Natural killer cell (primary cell): Measurements from ENCODE around the gene TMEM150C. TPM values are rescaled to one million over a fixed set of nuclear protein-coding genes. Genes with fewer than 3 reads are reported as not detected.

Experiments used
- ATAC-seq, 3 donors: fragments of 150-1000 bp in 2 of 3; fragments of 200-7000 bp in 1 of 3; cut with Tn5 transposase; 1 replicate in 1 of 3; 2 replicates in 2 of 3; pipeline ENCODE4 v1.10.0; 2021; ENCODE audit warnings: mild to moderate bottlenecking in 2 of 3, moderate library complexity in 2 of 3
- DNase-seq, 2 donors: peaks; one replicate each; pipeline versions ENCODE4 v3.0.0 to v3.0.0-alpha.2; 2013 to 2021; ENCODE audit warnings: mixed read lengths in 1 of 2
- H3K27ac ChIP-seq: one replicate; pipeline ENCODE4 v1.5.1; 2013; ENCODE audit warnings: mild to moderate bottlenecking, low read length
- H3K27me3 ChIP-seq: one replicate; pipeline ENCODE4 v1.6.1; 2013; ENCODE audit warnings: low read length; ENCODE audit not compliant: control insufficient read depth, insufficient read depth
- H3K36me3 ChIP-seq: one replicate; pipeline ENCODE4 v1.6.1; 2013; ENCODE audit warnings: low read length; ENCODE audit not compliant: control insufficient read depth, insufficient read depth
- H3K4me1 ChIP-seq: one replicate; pipeline ENCODE4 v1.6.1; 2013; ENCODE audit warnings: low read length; ENCODE audit not compliant: control insufficient read depth, insufficient read depth
- H3K4me3 ChIP-seq: one replicate; pipeline ENCODE4 v1.5.1; 2013; ENCODE audit warnings: low read length
- H3K9me3 ChIP-seq: one replicate; pipeline ENCODE4 v1.6.1; 2013; ENCODE audit warnings: low read length; ENCODE audit not compliant: control insufficient read depth, insufficient read depth
- H3K27ac Mint-ChIP-seq, 2 donors: one replicate each; pipeline ENCODE4 v1.8.0; 2022; ENCODE audit warnings: mild to moderate bottlenecking in 2 of 2, mixed read lengths in 2 of 2, moderate library complexity in 1 of 2
- H3K27me3 Mint-ChIP-seq, 2 donors: one replicate each; pipeline ENCODE4 v1.8.0; 2022; ENCODE audit warnings: low read depth in 2 of 2, mixed read lengths in 2 of 2
- H3K36me3 Mint-ChIP-seq: one replicate; pipeline ENCODE4 v1.8.0; 2022; ENCODE audit warnings: mixed read lengths
- H3K4me1 Mint-ChIP-seq, 2 donors: one replicate each; pipeline ENCODE4 v1.8.0; 2022; ENCODE audit warnings: mixed read lengths in 2 of 2
- H3K4me3 Mint-ChIP-seq: one replicate; pipeline ENCODE4 v1.8.0; 2022; ENCODE audit warnings: mild to moderate bottlenecking, moderate library complexity, mixed read lengths
- H3K9me3 Mint-ChIP-seq, 2 donors: one replicate each; pipeline ENCODE4 v1.8.0; 2022; ENCODE audit warnings: mixed read lengths in 2 of 2
- CTCF ChIP-seq: fragments of 200-600 bp; IDR thresholded peaks from one replicate; pipeline ENCODE4 v1.8.0; 2022; ENCODE audit warnings: antibody characterized with exemption
- WGBS: methylation state at CpG from one replicate; pipeline ENCODE4 v1.1.7; 2013; ENCODE audit warnings: missing lambda C conversion rate; ENCODE audit not compliant: insufficient coverage; 5-methylcytosine and 5-hydroxymethylcytosine counted together
- intact Hi-C: fragments of 100-400 bp; cut with micrococcal nuclease; formaldehyde crosslinking; loops from one replicate; pipeline ENCODE4 v1.14.2; 2022
- total RNA-seq, 4 donors: library from RNA; stranded (reverse); fragments of 120-200 nt in 1 of 4; gene quantifications; one replicate each; pipeline versions ENCODE4 v1.2.3 to v1.2.4, GENCODE V29; 2013 to 2022

The TMEM150C gene
- total RNA-seq, result not detected
- total RNA-seq (2013), result not detected

GRCh38 chr4:82561786-82562563 is at the start of gene TMEM150C:
TSS of gene TMEM150C (minus strand) at chr4:82561988. CDS start at chr4:82504657, 57,331 bp downstream.
- ATAC-seq (peak in 2 of 3 donors; percentile 28 to 63), DNase-seq (no peak)
- intact Hi-C loops, result no loop called here
- peaks cover 12 to 14% of the 10 kb centered on the region in 2 donors for H3K4me1 Mint-ChIP-seq
- H3K27ac Mint-ChIP-seq, result no peak within 1 kb of the TSS
- WGBS, result 5% methylated on average over 62 of the region's 62 CpGs
- TF ChIP-seq CTCF, result no peak
- peak within 1 kb of the TSS; percentile 88 for H3K4me3 Mint-ChIP-seq
- peaks cover 53 to 76% of the 10 kb centered on the region in 2 donors for H3K27me3 Mint-ChIP-seq
- H3K27ac ChIP-seq, result no peak within 1 kb of the TSS
- H3K36me3 ChIP-seq, result no peaks in the 10 kb centered on the region
- no peak within 1 kb of the TSS for H3K4me3 ChIP-seq
- peaks cover 6% of the 10 kb centered on the region for H3K4me1 ChIP-seq
- peaks cover 17% of the 10 kb centered on the region for H3K27me3 ChIP-seq
- H3K9me3 Mint-ChIP-seq, result no peaks in the 10 kb centered on the region
- no peaks in the 10 kb centered on the region for H3K9me3 ChIP-seq
- H3K36me3 Mint-ChIP-seq, result peaks cover 13% of the 10 kb centered on the region

- Histone ChIP-seq H3K4me3 (no peak overlapping the region), H3K27me3 (no peaks in the 10 kb centered on the region), H3K9me3 (no peaks in the 10 kb centered on the region), H3K36me3 (no peaks in the 10 kb centered on the region), H3K4me1 (no peaks in the 10 kb centered on the region), H3K27ac (no peak overlapping the region)
- no peak overlapping the region for H3K4me3 Mint-ChIP-seq
- ATAC-seq (no peak), DNase-seq (no peak)
- H3K4me1 Mint-ChIP-seq, result no peaks in the 10 kb centered on the region
- WGBS, result 83% methylated on average over 3 of the region's 4 CpGs
- H3K36me3 Mint-ChIP-seq, result no peaks in the 10 kb centered on the region
- no peak overlapping the region for H3K27ac Mint-ChIP-seq
- TF ChIP-seq CTCF, result no peak
- intact Hi-C loops, result no loop called here
- H3K27me3 Mint-ChIP-seq, result peaks cover 0 to 2% of the 10 kb centered on the region in 2 donors
- no peaks in the 10 kb centered on the region for H3K9me3 Mint-ChIP-seq
Observed at GRCh38 chr4:82611527-82611926, 49.7 kb upstream of the TMEM150C start.

GRCh38 chr4:82610041-82610440 is 48.3 kb upstream of the TMEM150C start:
- Histone ChIP-seq H3K9me3 (no peaks in the 10 kb centered on the region), H3K36me3 (no peaks in the 10 kb centered on the region), H3K4me3 (no peak overlapping the region), H3K4me1 (no peaks in the 10 kb centered on the region), H3K27ac (no peak overlapping the region), H3K27me3 (no peaks in the 10 kb centered on the region)
- H3K27ac Mint-ChIP-seq, result no peak overlapping the region
- no peaks in the 10 kb centered on the region for H3K36me3 Mint-ChIP-seq
- H3K9me3 Mint-ChIP-seq, result no peaks in the 10 kb centered on the region
- no peaks in the 10 kb centered on the region for H3K27me3 Mint-ChIP-seq
- 100% methylated on average over 1 of the region's 2 CpGs for WGBS
- H3K4me1 Mint-ChIP-seq, result no peaks in the 10 kb centered on the region
- TF ChIP-seq CTCF, result no peak
- DNase-seq, result no peak
- intact Hi-C loops, result no loop called here
- no peak overlapping the region for H3K4me3 Mint-ChIP-seq
- ATAC-seq, result no peak

- Histone ChIP-seq H3K36me3 (no peaks in the 10 kb centered on the region), H3K27ac (no peak overlapping the region), H3K27me3 (no peaks in the 10 kb centered on the region), H3K4me3 (no peak overlapping the region), H3K9me3 (no peaks in the 10 kb centered on the region), H3K4me1 (no peaks in the 10 kb centered on the region)
- ATAC-seq (no peak), DNase-seq (no peak)
- intact Hi-C loops, result no loop called here
- Mint-ChIP-seq H3K27me3 (no peaks in the 10 kb centered on the region), H3K27ac (no peak overlapping the region), H3K4me1 (no peaks in the 10 kb centered on the region), H3K9me3 (no peaks in the 10 kb centered on the region), H3K36me3 (no peaks in the 10 kb centered on the region), H3K4me3 (no peak overlapping the region)
- WGBS, result 96% methylated on average over 7 of the region's 7 CpGs
- no peak for TF ChIP-seq CTCF
Observed at GRCh38 chr4:82606622-82607021, 44.8 kb upstream of the TMEM150C start.
